ENCODE measurements around the gene KL.

- TF ChIP-seq EZH2 (IDR thresholded peaks at IDR 0.05) = no peak
- TF ChIP-seq, protein P1, sequence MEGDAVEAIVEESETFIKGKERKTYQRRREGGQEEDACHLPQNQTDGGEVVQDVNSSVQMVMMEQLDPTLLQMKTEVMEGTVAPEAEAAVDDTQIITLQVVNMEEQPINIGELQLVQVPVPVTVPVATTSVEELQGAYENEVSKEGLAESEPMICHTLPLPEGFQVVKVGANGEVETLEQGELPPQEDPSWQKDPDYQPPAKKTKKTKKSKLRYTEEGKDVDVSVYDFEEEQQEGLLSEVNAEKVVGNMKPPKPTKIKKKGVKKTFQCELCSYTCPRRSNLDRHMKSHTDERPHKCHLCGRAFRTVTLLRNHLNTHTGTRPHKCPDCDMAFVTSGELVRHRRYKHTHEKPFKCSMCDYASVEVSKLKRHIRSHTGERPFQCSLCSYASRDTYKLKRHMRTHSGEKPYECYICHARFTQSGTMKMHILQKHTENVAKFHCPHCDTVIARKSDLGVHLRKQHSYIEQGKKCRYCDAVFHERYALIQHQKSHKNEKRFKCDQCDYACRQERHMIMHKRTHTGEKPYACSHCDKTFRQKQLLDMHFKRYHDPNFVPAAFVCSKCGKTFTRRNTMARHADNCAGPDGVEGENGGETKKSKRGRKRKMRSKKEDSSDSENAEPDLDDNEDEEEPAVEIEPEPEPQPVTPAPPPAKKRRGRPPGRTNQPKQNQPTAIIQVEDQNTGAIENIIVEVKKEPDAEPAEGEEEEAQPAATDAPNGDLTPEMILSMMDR (IDR thresholded peaks at IDR 0.05) = no peak
These were observed 10.1 kb upstream of the KL start for GRCh38 chr13:33006134-33006533.
